Esophagus (tissue), 2 donors: ENCODE results near the gene FOXK2. TPM values are rescaled to one million over a fixed set of nuclear protein-coding genes. Genes with fewer than 3 reads are reported as not detected.

ENCODE experiments used
- H3K27ac ChIP-seq, 2 donors: one replicate each; pipeline ENCODE4 v1.5.1; 2013; ENCODE audit warnings: low read depth in 2 of 2, mild to moderate bottlenecking in 2 of 2, inconsistent platforms in 1 of 2, low read length in 1 of 2, moderate library complexity in 1 of 2
- H3K27me3 ChIP-seq, 2 donors: one replicate each; pipeline ENCODE4 v1.6.1; 2013; ENCODE audit warnings: low read length in 2 of 2, control low read depth in 1 of 2, mild to moderate bottlenecking in 1 of 2; ENCODE audit not compliant: insufficient read depth in 2 of 2, control insufficient read depth in 1 of 2
- H3K36me3 ChIP-seq, 2 donors: one replicate each; pipeline ENCODE4 v1.6.1; 2013; ENCODE audit warnings: low read length in 1 of 2; ENCODE audit not compliant: control insufficient read depth in 2 of 2, insufficient read depth in 2 of 2
- H3K4me1 ChIP-seq, 2 donors: one replicate each; pipeline ENCODE4 v1.6.1; 2013; ENCODE audit warnings: low read length in 1 of 2; ENCODE audit not compliant: control insufficient read depth in 2 of 2, insufficient read depth in 2 of 2
- H3K4me3 ChIP-seq, 2 donors: one replicate each; pipeline ENCODE4 v1.5.1; 2013; ENCODE audit warnings: low read length in 2 of 2, mild to moderate bottlenecking in 2 of 2, low read depth in 1 of 2, moderate library complexity in 1 of 2
- H3K9me3 ChIP-seq, 2 donors: one replicate each; pipeline ENCODE4 v1.6.1; 2013; ENCODE audit warnings: mild to moderate bottlenecking in 2 of 2, low read depth in 1 of 2, low read length in 1 of 2, moderate library complexity in 1 of 2; ENCODE audit not compliant: control insufficient read depth in 2 of 2, insufficient read depth in 1 of 2
- WGBS, 2 donors: extraction: QIAGEN DNeasy Blood & Tissue Kit; methylation state at CpG; one replicate each; pipeline ENCODE4 v1.1.7; 2013; 5-methylcytosine and 5-hydroxymethylcytosine counted together
- polyA plus RNA-seq, 2 donors: library from polyadenylated mRNA; stranded (reverse); fragments of 200-250 nt; gene quantifications; one replicate each; pipeline ENCODE4 v1.2.3, GENCODE V29; 2013
- donor health status: healthy with polysubstance abuse.
- donor health status: Bipolar disorder and iron deficiency.

The FOXK2 gene
- polyA plus RNA-seq, 2 donors: 15.9 to 20.5 TPM

DNA sequence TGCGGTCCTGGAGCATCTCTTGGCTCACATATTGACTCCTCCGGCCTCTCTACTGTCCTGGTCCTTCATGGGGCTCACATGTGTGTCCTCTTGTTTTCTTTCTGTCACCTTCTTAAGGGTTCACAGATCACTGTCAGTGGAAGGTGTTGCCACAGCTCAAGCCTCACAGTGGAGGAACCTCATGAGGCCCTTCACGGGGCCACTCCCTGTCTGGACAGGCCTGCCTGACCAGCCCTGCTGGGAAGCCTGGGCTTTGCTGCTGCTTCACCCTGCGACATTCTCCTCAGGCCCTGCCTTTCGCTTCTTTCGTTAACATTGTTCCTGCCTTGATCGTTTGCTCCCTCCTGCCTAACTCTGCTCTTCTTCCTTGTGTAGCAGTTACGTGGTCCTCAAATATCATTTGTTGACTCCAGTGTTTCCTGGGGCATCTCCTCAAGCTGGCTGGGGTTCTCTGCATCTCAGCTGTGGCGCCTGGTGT is 72.8 kb downstream of the FOXK2 start:
- peaks cover 6 to 27% of the 10 kb centered on the region in 2 donors for H3K4me1 ChIP-seq
- 46 to 55% methylated on average over 9 of the region's 9 CpGs for WGBS, 2 donors
- H3K27me3 ChIP-seq: no peaks in the 10 kb centered on the region
- peak overlapping the region; percentile 19 to 37 for H3K4me3 ChIP-seq
- no peaks in the 10 kb centered on the region for H3K9me3 ChIP-seq
- peak overlapping the region; percentile 93 to 95 for H3K27ac ChIP-seq
- peaks cover under 1 to 26% of the 10 kb centered on the region in 2 donors for H3K36me3 ChIP-seq

DNA sequence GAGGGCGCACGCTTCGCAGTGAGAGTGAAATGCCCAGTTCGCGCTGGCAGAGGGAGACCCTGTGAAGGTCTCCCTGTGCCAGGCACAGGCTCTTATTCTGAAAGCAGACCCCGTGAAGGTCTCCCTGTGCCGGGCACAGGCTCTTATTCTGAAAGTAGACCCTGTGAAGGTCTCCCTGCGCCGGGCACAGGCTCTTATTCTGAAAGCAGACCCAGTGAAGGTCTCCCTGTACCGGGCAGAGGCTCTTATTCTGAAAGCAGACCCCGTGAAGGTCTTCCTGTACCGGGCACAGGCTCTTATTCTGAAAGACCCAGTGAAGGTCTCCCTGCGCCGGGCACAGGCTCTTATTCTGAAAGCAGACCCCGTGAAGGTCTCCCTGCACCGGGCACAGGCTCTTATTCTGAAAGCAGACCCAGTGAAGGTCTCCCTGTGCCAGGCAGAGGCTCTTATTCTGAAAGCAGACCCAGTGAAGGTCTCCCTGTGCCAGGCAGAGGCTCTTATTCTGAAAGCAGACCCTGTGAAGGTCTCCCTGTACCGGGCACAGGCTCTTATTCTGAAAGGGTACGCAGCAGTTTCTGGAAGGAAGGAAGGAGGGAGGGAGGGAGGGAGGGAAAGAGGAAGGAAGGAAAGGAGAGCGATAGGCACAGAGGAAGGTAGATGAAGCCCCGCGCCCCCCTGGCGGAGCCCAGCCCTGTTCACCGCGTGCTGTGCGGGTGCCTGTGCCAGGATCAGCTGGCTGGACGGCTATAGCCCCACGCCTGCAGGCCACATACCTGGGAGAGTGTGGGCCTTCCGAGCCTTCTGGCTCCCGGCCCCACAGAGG is 73.4 kb downstream of the FOXK2 start:
- peak overlapping the region; percentile 37 to 57 for H3K4me3 ChIP-seq
- 11 to 13% methylated on average over 29 of the region's 29 CpGs for WGBS, 2 donors
- H3K27ac ChIP-seq: peak overlapping the region; percentile 93 to 95
- peaks cover 6 to 27% of the 10 kb centered on the region in 2 donors for H3K4me1 ChIP-seq
- no peaks in the 10 kb centered on the region for H3K27me3 ChIP-seq
- no peaks in the 10 kb centered on the region for H3K9me3 ChIP-seq
- H3K36me3 ChIP-seq: peaks cover 0 to 20% of the 10 kb centered on the region in 2 donors

DNA sequence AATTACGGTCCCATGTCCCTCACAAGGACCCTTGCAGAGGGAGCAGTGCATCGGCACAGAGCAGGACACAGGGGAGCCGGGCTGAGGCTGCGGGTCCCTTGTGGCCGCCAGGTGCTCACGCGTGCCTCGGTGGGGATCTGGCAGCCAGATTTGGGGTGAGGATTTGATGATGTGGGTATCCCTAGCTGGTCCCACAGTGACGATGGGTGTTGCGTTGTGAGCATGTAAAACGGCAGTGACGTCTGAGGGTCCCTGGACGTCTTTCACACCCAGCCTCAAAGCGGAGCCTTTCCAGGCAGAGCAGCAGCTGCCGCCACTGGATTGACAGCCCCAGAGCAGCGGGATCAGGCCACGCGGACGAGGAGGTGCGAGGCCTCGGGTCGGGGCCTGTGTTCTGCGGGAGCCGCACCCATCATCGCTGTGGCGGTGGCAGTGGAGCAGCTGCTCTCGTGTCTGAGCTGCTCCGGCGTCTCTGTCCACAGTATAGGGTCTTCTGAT is 74.1 kb downstream of the FOXK2 start:
- peak overlapping the region; percentile 37 to 57 for H3K4me3 ChIP-seq
- peak overlapping the region; percentile 93 to 95 for H3K27ac ChIP-seq
- H3K36me3 ChIP-seq: peaks cover 0 to 23% of the 10 kb centered on the region in 2 donors
- peaks cover 6 to 27% of the 10 kb centered on the region in 2 donors for H3K4me1 ChIP-seq
- no peaks in the 10 kb centered on the region for H3K27me3 ChIP-seq
- H3K9me3 ChIP-seq: no peaks in the 10 kb centered on the region
- 44 to 46% methylated on average over 29 of the region's 29 CpGs for WGBS, 2 donors

DNA sequence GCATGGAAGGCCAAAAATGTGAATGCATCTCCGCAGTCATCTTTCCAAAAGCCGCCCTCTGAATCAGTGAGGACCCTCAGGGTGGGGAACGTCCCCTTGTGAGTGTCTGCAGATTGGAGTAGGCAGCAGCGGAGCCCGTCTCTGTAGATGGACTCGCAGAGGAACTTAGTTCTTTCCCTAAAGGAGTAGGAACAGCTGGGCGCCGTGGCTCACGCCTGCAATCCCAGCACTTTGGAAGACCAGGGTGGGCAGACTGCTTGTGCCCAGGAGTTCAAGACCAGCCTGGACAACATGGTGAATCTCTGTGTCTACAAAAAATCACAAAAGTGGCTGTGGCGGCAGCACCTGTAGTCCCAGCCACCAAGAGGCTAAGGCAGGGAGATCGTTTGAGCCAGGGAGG is 75.0 kb downstream of the FOXK2 start:
- H3K9me3 ChIP-seq: no peaks in the 10 kb centered on the region
- peaks cover 6 to 27% of the 10 kb centered on the region in 2 donors for H3K4me1 ChIP-seq
- WGBS, 2 donors: 94 to 97% methylated on average over 11 of the region's 11 CpGs
- no peak overlapping the region for H3K4me3 ChIP-seq
- H3K27me3 ChIP-seq: no peaks in the 10 kb centered on the region
- H3K36me3 ChIP-seq: peaks cover 0 to 29% of the 10 kb centered on the region in 2 donors
- H3K27ac ChIP-seq: peak overlapping the region in 1 of 2 donors; percentile 59

DNA sequence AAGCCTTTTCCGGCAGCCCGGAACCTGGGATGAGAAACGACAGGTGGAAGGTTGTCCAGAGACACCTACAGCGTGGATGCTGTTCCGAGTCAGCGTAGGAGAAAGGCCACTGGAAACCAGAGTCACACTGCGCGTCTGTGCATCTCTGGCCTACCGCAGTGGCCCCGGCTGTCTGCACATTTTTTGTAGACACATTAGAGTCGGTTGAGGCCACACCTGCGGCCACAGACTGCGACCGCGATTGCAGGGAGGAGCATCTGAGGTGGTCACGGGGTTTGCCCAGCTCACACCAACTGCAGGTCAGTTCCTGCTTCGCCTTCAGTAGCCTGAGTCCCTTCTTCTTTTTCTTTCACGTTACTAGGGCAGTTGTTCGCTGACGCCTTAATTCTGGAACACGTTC is 76.4 kb downstream of the FOXK2 start:
- 91 to 92% methylated on average over 21 of the region's 21 CpGs for WGBS, 2 donors
- Histone ChIP-seq H3K36me3 (peaks cover 0 to 38% of the 10 kb centered on the region in 2 donors), H3K4me3 (no peak overlapping the region), H3K27me3 (no peaks in the 10 kb centered on the region), H3K4me1 (peaks cover 6 to 23% of the 10 kb centered on the region in 2 donors), H3K9me3 (no peaks in the 10 kb centered on the region), H3K27ac (no peak overlapping the region)

DNA sequence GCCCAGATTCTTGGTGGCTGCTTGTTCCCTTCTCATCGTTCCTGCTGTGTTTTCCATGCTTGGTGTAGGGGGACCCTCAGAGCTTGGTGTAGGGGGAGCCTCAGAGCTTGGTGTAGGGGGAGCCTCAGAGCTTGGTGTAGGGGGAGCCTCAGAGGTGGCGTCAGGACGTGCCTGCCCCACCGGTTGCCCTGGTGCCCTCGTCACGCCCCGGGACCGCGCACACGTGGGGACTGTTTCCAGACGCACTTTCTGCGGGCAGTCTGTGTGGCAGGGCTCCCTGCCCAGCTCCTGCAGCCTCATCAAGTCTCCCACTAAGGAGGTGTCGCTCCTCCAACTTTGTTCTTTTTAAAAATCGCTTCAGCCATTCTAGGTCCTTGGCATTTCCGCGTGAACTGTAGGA is 76.8 kb downstream of the FOXK2 start:
- H3K36me3 ChIP-seq: peaks cover 0 to 41% of the 10 kb centered on the region in 2 donors
- H3K4me3 ChIP-seq: no peak overlapping the region

DNA sequence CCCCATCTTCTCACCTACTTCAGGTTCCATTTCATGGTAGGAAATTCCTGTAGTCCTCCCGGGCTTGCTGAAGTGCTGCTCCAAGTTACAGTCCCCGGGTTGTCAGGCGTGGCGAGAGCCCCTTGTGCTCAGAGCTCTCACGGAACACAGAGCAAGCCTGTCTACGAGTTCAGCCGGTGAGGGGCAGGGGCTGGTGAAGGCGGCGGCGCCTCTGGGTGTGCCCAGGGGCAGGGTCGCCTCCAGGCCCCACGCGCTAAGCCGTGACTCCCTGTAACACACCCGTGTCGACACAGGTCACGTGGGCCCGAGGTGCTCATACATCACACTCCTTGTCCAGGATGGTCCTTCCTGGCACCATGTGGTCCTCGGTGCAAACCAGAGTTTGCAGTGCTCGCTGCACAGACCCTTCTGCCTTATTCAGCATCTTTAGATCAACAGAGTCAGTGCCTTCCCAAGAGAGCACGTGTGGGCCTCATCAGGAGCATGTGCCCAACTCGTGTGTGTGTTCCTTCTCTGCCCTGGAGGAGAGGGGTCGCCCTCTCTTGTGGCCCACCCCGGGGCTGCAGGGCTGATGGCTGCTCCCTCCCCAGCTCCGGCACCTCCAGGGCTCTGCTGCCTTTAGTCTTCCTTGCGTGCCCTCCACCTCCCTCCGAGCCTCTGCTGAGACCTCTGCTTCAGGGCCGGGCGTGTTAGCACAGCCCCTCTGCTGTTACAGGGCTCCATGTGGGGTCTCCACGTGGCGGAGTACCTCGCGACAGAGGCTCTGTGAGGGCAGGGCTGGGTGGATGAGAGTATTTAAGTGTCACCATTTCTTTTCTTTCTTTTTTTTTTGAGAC is 77.5 kb downstream of the FOXK2 start:
- 84 to 87% methylated on average over 33 of the region's 33 CpGs for WGBS, 2 donors
- Histone ChIP-seq H3K4me1 (peaks cover 0 to 14% of the 10 kb centered on the region in 2 donors), H3K27ac (no peak overlapping the region), H3K27me3 (no peaks in the 10 kb centered on the region), H3K4me3 (no peak overlapping the region), H3K36me3 (peaks cover 0 to 48% of the 10 kb centered on the region in 2 donors), H3K9me3 (no peaks in the 10 kb centered on the region)

More for the DNA sequence above, 76.8 kb downstream of the FOXK2 start:
- no peak overlapping the region for H3K27ac ChIP-seq
- 77 to 89% methylated on average over 16 of the region's 16 CpGs for WGBS, 2 donors
- H3K9me3 ChIP-seq: no peaks in the 10 kb centered on the region
- no peaks in the 10 kb centered on the region for H3K27me3 ChIP-seq
- peaks cover 5 to 19% of the 10 kb centered on the region in 2 donors for H3K4me1 ChIP-seq

DNA sequence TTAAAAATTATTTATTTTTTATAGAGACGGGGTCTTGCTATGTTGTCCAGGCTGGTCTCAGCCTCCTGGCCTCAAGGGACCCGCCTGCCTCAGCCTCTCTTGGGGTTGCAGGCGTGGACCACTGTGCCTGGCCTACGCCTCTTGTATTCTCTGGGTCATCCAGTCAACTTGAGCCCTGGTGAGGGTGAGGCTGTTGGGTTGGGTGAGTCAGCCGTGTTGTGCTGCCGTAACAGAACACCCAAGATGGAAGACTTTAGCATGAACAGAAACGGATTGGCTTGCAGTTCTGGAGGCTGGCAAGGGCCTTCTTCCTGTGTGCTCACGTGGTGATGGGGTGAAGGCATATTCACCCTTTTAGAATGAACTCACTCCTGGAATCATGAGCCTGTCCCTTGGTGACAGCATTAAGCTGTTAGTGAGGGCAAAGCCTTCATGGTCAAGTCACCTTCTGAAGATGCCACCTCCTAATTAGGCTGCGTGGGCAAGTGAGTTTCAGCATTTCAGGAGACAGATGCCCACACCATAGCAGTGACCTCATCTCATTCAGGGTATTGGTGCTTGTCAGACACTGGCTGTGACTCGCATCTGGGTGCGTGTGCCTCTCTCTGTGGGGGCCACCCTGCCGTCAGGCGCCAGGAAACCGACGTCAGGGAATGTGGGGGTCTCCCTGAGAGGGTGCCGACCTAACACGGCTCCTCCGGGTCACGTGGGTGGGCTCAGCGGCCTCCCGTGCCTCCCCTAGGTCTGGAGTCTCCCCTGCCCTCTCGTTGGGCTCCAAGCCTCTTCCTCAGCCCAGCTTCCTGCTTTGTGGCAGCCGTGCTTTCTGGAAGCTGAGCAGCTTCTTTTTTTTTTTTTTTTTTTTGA is 79.0 kb downstream of the FOXK2 start:
- 82 to 85% methylated on average over 23 of the region's 23 CpGs for WGBS, 2 donors
- Histone ChIP-seq H3K4me1 (peaks cover 0 to 6% of the 10 kb centered on the region in 2 donors), H3K27me3 (no peaks in the 10 kb centered on the region), H3K4me3 (no peak overlapping the region), H3K27ac (peak overlapping the region in 1 of 2 donors; percentile 14), H3K36me3 (peaks cover 0 to 54% of the 10 kb centered on the region in 2 donors), H3K9me3 (no peaks in the 10 kb centered on the region)
